ENCODE measurements around the gene SLC15A4. TPM values are rescaled to one million over a fixed set of nuclear protein-coding genes. Genes with fewer than 3 reads are reported as not detected.

Gene SLC15A4
- total and polyA plus RNA-seq, 2 donors (not counting 3 experiments of a cell fraction or from before 2014, with no cell fraction given), result 19.6 to 24.5 TPM

DNA sequence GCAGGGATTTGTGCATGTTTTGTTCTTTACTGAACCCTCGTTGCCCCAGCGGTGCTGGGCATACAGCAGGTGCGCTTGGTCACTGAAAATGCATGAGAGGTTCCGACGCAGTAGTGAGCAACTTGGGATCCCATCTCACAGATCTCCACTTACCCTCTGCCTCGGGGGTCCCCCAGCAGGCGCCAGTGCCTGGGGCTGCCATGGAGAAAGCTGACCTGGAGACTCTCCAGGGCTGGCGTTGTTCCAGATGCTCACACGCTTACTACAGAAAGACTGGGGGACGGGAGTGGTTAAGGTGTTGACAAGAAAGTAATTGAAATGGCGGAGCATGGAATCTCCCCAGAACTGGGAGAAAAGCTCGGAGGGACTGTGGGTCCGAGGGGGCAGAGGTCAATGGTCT is 43.7 kb upstream of the SLC15A4 start:
- FAIRE-seq (no peak), DNase-seq (ENCODE audit: low read depth, low spot score) (no peak)
- Histone ChIP-seq H3K27me3 (ENCODE audit: control insufficient read depth in 2 of 2, insufficient read depth in 2 of 2, low read length in 2 of 2) (no peaks in the 10 kb centered on the region), H3K9ac (replicated peaks; ENCODE audit: extremely low read depth, insufficient read depth, low read length) (no peak overlapping the region), H3K9me1 (replicated peaks; ENCODE audit: control insufficient read depth, extremely low read depth, insufficient read depth, low read length) (no peaks in the 10 kb centered on the region), H3K4me2 (ENCODE audit: insufficient read depth, low read length) (no peak overlapping the region), H3K27ac (ENCODE audit: insufficient read depth, low read depth, low read length) (no peak overlapping the region), H4K20me1 (replicated peaks; ENCODE audit: control insufficient read depth, extremely low read depth, insufficient read depth, low read length) (no peaks in the 10 kb centered on the region), H3K79me2 (ENCODE audit: control insufficient read depth, insufficient read depth, low read length) (no peaks in the 10 kb centered on the region), H3K4me3 (replicated peaks in 1 of 3; ENCODE audit: insufficient read depth in 1 of 3, low read depth in 1 of 3, low read length in 3 of 3) (no peak overlapping the region), H2AFZ (ENCODE audit: low read depth, low read length) (no peak overlapping the region), H3K9me3 (replicated peaks; ENCODE audit: control insufficient read depth, insufficient read depth, low read length) (no peaks in the 10 kb centered on the region), H3K36me3 (ENCODE audit: control insufficient read depth in 2 of 2, extremely low read depth in 1 of 2, insufficient read depth in 2 of 2, low read length in 2 of 2) (no peaks in the 10 kb centered on the region), H3K4me1 (ENCODE audit: control insufficient read depth, extremely low read depth, insufficient read depth, low read length) (no peaks in the 10 kb centered on the region)
- intact Hi-C loops (cut with micrococcal nuclease) (no loop called here), dilution Hi-C loops (cut with MboI; ENCODE audit: extremely low pct_ligation_motif_present, low sequenced_read_pairs) (no loop called here)
- POLR2A ChIA-PET, result no interaction called here
- CTCF ChIA-PET, result no interaction called here
- BruUV-seq (replicated peaks), result no TSS peak
- no peak for TF ChIP-seq JUN (IDR thresholded peaks at IDR 0.05; ENCODE audit: borderline replicate concordance, insufficient read depth, insufficient read length, low read depth)
- TF ChIP-seq, protein P1, sequence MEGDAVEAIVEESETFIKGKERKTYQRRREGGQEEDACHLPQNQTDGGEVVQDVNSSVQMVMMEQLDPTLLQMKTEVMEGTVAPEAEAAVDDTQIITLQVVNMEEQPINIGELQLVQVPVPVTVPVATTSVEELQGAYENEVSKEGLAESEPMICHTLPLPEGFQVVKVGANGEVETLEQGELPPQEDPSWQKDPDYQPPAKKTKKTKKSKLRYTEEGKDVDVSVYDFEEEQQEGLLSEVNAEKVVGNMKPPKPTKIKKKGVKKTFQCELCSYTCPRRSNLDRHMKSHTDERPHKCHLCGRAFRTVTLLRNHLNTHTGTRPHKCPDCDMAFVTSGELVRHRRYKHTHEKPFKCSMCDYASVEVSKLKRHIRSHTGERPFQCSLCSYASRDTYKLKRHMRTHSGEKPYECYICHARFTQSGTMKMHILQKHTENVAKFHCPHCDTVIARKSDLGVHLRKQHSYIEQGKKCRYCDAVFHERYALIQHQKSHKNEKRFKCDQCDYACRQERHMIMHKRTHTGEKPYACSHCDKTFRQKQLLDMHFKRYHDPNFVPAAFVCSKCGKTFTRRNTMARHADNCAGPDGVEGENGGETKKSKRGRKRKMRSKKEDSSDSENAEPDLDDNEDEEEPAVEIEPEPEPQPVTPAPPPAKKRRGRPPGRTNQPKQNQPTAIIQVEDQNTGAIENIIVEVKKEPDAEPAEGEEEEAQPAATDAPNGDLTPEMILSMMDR (IDR thresholded peaks at IDR 0.05; ENCODE audit: extremely low read depth in 1 of 2, insufficient read depth in 1 of 2, low read depth in 1 of 2, low read length in 2 of 2), result no peak
- no peak for TF ChIP-seq FOS (IDR thresholded peaks at IDR 0.05; ENCODE audit: borderline replicate concordance, insufficient read depth, low read length)
- no peak for TF ChIP-seq POLR2A (IDR thresholded peaks at IDR 0.05; ENCODE audit: low read depth, low read length)
- no peak for TF ChIP-seq MYC (IDR thresholded peaks at IDR 0.05; ENCODE audit: low read depth, low read length)
- TF ChIP-seq POLR2AphosphoS5 (IDR thresholded peaks at IDR 0.05; ENCODE audit: insufficient read depth, low read depth, low read length), result no peak
- TF ChIP-seq, protein P2, sequence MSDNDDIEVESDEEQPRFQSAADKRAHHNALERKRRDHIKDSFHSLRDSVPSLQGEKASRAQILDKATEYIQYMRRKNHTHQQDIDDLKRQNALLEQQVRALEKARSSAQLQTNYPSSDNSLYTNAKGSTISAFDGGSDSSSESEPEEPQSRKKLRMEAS (IDR thresholded peaks at IDR 0.05; ENCODE audit: insufficient read depth, insufficient read length), result no peak
- TF ChIP-seq EZH2 (IDR thresholded peaks at IDR 0.05; ENCODE audit: borderline replicate concordance, low read depth, low read length, severe bottlenecking), result no peak
- no peak for TF ChIP-seq GATA2 (IDR thresholded peaks at IDR 0.05; ENCODE audit: insufficient read depth, insufficient read length, low read depth, low read length)

All from endothelial cell of umbilical vein (primary cell).